Measurements from ENCODE around the gene PIGS.

PIGS gene

DNA sequence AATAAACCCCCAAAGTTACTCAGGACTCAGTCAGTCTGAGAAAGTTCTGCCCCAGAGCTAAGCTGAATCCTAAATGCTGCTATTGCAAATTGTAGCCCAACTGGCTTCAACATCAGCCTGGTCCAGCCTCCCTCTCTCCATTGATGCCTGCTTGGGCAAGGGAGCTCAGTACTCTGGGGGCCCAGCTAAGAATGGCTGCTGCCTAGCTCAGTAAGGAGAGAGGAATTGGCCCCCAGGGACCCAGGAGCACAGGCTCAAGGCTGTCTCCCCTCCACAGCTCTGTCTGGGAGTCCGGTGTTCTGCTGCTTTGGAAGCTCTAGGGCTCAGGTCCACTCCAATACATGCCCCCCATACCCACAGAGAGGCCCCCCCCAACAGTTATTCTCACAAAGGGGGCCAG lies 20.5 kb downstream of the PIGS start:
- ATAC-seq = no peak
- no peak for DNase-seq

DNA sequence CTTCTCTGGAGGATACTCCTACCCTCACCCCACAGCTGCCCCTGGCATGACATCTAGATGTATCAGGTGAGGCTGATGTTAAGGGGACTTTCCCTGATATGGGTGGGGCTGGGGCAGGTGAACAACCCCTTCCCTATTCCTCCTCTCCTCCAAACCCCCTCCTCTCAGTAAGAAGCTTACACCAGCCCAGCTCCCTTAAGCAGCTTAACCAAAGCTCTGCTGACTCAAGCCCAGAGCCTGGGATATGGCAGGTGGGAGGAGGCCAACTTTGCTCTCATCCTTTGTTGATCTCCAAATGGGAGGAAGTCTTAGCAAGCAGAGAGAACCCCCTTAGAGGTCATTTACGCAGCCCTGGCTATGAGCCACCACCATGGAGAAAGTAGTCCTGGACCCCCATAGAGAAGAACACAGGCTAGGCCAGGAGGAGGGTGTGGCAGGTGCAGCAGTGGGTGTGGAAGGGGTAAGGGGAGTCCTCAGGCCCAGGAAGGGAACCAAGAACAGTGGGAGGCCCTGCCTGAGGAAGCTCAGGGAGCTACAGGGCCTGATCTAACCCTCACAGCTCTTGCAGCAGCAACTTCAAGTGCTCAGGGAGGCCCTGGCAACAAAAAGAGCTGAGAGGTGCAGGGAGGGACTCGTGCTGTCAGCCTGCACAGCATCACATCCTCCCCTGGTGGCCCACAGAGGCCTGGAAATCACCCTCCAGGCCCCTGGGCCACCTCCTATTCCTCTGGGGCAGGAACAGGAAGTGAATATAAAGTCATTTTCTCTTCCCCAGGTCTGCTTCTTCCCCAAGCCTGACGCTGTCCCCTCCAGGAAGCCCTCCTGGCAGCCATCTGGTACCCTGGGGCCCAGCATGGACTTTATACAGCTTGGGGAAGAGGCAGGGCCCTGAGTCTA lies 21.8 kb downstream of the PIGS start:
- peak; percentile 60 for DNase-seq
- ATAC-seq = peak; percentile 59

DNA sequence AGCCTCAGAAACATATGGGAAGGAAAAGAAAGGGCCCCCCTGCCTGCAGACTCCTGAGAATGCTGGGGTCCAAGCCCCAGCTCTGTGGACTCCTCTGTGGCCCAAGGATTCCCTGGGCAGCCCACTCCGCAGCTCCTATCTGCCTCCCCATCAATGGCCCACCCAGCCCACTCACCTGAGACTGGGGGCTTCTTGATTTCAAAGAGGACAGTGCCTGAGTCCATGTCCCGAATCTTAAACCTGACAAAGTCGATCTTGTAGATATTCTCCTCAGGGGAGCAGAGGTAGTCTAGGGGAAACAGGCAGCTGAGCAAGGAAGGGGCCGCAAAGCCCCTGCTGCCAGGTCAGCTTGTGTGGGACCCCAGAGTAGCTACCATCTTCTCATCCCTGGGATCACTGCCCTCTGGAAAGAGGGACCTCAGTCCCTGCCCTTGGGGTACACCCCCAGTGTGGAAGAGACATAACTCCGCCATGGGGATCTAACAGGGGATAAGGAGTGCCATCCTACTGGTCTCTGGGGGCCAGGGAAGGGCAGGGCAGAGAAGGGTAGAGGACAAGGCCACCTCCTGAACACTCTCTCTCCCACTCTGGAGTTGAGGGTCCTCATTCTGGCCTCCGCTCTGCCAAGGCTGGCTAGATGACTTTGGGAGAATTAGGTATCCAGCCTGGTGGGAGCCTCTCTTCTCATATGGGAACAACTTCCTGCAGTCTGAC lies 22.8 kb downstream of the PIGS start:
- DNase-seq = no peak
- no peak for ATAC-seq

DNA sequence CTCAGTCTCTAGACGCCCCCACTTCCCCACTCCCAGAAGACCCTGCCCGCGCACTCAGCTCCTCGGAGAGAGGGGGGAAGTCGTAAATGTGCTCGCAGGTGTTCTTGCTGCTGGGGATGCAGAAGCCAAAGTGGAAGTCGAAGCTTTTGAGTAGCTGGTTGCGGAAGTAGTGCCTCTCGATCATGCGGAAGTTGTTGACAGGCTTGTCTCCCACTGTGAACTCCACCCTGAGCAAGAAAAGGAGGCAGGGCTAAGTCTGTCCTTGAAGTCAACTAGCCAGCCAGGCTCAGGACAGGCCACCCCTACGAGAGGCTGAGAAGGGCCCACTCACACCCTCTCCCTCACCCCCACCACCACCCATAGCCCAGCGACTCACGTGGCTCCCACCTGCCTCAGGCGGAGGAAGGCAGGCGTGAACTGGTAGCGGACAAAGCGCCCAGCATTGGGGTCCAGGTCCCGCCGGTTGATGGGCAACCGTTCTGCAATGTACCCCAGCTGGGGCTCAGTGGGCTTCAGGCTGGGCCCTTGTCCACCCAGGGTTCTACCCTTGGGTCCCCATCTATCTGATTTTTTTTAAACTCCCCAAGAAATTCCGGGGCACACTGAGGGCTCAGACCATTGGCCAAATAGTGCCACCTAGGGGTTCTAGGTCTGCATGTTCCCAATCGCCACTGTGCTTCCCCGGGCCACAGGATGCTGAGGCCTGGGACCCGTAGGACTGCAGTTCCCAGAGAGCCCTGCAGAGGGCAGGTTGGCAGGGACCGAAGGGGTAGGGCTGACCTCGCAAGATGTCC lies 23.5 kb downstream of the PIGS start:
- DNase-seq (peak; percentile 86), ATAC-seq (peak; percentile 45)

DNA sequence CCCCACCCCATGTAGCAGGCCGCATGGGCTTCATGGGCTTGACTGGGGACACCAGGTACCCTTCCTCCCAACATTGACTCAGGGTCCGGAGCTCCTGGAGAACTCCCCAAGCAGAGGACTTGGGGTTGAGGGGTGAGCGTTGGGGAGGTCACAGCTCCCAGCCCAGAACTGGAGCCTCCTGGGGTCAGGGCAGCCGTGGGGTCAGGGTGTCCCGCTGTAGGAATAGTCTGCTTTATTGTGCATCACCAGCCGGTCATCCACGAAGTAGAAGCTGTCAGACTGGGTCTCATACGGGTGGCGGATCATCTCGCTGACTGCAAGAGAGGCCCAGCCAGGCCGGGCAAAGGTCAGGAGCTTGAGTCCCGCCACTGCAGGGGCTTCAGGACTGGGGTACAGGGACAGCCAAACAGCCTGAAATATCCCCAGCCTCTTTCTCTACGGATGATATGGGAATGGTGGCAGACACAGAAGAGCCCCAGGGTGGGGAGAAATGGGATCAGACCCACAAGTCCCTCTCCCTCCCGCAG lies 24.2 kb downstream of the PIGS start:
- DNase-seq = no peak
- no peak for ATAC-seq

DNA sequence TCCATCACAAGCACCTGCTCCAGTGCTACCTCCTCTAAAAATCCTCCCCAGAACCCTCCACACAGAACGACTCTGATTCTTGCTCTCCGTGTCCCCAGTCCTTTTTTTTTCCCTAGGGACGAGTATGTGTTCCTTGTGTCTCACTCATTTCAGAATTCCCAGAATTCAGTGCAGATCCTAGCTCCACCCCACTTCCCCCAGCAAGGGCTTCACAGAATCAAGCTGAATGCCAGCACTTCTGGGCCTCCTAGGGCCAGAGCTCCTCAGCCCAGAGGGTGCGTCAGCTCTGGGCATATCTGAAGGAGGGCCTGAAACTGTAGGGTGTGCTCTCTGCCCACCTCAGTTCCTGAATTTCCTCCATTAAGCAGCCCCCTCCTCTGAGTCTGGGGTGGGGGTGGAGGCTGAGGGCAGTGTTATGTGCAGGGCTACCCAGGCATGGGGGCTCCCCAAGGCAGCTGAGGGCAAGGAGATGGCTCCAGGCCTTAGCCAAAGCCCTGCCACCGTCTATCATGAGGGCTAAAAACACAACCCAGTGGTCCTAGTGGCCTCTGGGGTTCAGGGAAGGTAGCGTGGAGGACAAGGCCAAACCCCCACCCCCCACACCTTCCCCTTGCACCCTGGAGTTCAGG lies 25.4 kb downstream of the PIGS start:
- ATAC-seq (no peak), DNase-seq (no peak)

DNA sequence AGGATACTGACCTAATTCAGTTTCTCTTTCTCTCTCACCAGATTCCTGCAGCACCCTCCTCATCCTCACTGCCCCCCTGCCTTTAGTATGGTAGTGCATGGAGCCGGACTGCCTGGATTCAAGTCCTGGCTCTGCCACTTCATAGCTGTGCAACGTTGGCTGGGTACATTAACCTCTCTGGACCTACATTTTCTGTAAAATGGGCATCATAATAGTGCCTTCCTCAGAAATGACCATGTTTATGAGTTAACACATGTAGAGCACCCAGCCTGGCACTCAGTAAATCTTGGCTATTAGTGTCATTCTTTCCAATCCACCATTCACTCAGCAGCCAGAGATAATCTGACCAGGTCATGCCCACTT lies 26.2 kb downstream of the PIGS start:
- ATAC-seq (no peak), DNase-seq (no peak)

DNA sequence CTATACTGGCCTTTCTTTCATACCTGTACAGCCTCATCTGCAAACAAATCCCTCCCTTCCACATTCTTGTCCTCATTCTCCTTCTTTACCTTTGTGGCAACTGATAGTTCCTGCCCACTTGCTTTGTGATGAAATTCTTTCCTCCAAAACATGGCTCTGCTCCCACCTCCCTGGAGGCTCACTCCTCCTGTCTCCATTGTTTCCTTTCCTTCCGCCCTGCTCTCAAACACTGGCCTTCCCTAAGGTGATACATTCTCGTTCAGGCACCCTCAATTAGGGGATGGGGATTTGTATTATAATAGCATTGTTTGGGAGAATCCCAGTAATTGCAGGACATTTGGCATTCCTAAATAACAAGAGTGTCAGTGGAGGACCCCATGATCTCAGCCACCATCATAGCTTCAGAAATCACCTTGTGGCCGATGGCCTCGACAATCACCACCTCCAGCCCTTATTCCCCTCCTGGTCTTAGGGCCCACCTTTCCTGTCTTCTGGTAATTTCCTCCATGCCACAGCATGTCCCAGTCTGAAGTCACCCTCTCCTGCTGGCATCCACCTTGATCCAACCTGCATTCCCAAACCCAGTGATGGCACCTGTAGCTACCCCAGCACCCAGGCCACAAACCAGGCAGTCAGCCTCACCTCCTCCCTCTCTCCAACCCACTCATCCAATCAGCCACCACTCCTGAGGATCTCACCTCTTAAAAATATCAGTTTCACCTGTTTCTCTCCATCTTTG lies 26.8 kb downstream of the PIGS start:
- ATAC-seq (no peak), DNase-seq (no peak)

DNA sequence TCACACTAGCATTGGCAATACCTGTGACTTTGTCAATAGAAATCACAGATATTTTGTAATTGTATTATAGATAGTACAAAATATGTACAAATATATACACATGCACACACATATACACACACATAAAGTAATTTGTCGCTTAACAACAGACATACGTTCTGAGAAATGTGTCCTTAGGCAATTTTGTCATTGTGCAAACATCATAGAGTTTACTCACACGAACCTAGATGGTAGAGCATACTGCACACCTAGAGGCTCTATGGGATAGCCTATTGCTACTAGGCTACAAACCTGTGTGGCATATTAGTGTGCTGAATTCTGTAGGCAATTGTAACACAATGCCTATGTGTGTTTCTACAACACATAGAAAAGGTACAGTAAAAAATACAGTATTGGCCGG lies 29.9 kb downstream of the PIGS start:
- DNase-seq (no peak), ATAC-seq (no peak)

DNA sequence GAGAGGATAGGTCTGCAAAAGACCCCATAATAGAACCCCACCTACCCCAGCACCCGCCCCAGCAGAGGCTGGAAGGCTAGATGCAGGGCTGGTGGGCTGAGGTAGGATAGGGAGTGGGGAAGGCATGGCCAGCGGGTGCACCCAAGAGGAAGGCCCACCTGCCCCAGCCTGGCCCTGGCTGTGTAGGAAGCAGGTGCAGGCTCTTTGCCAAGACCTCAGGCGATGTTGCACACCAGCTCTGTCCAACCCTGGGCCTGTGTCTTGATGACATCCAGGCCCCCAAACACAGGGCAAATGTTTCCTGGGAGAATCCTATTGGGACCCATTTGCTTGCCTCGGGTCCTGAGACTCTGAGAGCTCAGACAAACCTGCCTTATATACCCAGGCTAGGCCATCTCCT lies 31.1 kb downstream of the PIGS start:
- ATAC-seq (no peak), DNase-seq (no peak)

DNA sequence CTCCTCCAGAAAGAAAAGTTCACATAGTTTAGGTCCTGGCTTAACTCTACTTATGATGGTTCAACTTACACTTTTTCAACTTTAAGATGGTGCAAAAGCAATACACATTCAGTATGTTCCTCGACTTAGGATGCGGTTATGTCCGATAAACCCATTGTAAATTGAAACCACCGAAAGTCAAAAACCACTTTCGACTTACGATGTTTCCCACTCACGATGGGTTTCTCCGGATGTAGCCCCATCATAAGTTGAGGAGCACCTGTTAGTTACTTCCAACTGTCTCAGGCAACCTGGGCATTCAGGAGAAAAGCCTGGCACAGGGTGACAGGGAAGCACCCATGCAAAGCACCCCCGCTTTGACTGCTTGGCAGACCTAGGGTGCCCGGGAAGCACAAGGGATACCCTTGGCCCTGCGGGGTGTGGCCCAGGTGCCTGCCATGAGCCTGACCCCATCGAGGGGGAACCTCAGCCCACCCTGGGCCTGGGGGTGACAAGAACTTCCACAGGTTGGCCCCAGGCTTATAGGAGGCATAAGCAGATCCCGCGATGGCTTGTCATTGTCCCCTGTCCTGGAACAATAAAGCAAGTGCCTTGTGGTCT lies 32.9 kb downstream of the PIGS start:
- DNase-seq = no peak
- no peak for ATAC-seq

DNA sequence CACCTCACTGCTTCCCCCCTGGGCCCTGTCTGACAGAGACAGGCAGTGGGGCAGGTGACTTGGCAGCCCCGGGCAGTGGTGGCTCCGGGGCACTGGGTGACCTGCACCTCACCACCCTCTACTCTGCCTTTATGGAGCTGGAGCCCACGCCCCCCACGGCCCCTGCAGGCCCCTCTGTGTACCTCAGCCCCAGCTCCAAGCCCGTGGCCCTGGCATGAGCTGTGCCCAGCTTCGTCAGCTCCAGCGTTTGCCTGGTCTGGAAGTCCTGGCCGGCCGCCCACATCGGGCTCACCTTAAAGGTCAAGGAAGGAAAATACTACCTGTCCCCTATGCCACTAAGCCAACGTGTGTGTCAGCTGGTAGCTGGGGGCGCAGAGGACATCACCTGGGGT lies 34.1 kb downstream of the PIGS start:
- ATAC-seq = no peak
- DNase-seq = no peak

DNA sequence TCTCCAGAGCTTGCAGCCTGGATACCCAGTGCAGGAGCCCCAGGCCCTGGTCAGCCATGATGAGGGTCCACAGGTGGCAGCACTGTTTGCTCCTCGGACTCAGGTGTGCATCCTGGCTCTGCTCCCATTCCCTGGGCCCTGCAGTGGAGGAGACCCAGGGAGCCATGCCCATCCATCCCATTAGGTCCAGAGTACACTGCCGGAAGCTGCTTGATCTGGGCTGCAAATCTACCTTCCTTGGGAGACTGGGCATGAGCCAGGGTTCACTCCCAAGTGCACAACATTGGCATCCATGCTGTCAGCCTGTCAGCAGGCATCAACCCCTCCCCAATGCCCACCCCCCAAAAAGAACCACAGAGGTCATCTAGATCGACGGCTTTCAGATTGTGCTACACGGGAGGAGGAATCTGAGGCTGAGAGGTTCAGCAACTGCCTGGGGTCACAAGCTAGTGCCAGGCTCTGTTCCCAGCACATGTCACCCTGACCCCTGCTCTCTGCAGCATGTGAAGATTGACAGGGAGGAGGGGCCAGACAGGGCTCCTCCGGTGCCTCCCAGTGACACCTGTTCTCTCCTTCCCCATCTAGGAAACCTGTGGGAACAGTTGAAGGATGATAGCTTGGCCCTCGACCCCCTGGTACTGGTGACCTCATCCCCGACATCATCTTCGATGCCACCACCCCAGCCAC lies 34.6 kb downstream of the PIGS start:
- no peak for DNase-seq
- no peak for ATAC-seq

DNA sequence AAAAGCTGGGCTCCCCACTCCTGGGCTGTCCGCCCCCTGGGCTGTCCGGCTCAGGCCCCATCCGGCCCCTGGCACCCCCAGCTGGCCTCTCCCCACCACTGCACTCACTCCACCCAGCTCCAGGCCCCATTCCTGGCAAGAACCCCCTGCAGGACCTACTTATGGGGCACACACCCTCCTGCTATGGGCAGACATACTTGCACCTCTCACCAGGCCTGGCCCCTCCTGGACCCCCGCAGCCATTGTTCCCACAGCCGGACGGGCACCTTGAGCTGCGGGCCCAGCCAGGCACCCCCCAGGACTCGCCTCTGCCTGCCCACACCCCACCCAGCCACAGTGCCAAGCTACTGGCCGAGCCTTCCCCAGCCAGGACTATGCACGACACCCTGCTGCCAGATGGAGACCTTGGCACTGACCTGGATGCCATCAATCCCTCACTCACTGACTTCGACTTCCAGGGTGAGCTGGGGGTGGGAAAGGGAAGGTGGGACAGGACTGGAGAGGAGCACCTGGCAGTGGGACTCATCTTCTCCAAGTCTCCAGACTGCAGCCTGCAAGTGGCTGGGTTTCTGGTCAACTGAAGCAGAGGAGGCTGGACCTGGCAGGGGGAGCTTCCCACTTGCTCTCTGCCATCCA lies 36.5 kb downstream of the PIGS start:
- no peak for ATAC-seq
- no peak for DNase-seq

DNA sequence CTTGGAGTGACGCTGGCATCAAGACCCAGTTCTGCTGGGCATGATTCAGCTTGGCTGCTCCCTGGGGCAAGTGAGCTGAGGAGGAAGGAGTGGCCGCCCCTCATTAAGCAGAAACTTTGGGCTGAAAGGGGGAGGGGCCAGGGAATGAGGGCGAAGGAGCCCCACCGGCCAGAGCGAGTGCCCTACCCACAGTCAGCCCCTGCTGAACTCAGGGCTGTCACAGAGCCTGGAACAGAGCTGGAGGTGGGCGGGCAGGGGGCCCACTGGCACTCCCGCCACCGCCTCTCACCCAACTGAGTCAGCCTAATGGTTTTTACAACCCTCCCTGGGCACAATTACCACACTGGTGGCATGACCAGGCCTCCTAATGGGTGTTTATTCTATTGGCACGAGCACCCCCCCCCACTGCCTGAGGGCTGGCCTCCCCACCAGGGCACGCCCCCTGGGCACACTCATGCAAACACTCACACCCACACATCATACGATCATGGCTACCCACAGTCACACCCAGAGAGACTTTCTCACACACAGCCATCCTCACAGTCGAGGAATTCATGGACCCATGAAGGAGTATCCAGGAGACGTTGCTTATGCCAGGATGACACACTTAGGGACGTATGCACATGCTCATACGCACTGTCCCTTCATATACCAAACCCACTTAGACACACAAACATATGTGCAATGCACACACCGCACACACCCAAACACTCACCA lies 38.1 kb downstream of the PIGS start:
- DNase-seq (no peak), ATAC-seq (no peak)

DNA sequence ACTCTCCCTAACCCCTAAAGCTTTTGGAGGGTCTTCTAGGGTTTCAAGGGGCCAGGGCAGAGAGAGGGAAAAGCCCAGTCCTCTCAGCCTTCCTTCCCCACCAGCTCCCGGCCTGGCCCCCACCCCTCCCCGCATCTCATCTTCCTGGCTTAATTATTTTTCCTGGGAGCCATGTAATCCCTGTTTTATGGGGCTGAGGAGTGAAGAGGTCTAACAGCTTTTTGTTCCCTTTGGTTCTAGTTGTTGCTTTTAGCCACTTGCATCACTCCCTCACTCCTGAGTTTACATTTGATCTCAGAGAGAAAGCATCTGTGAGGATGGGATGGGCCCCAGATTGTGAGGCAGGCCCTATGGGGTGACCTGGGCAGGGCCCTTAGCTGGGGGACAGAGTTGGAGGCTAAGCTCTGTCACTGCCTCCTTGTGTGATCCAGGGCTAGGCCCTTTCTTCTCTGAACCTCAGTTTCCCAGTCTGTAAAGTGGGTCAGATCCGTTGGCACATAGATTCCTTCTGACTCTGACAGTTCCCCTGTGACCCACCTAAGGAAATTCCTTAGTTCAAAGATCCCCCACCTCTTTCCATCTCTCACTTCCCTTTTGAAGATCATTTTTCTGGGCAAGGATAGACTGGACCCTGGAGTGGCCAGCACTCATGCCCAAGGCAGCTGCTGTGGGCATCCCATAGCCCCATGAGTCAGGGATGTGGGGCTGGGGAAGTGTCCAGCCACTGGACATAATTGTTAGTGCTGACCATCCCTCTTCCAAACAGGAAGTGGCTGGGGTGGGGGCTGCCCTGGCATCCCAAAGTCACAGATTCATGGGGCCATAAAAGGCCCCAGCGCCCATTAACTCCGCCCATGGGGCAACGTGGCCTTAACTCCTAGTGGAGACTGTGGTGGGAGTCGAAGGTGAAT lies 39.0 kb downstream of the PIGS start:
- no peak for ATAC-seq
- no peak for DNase-seq

DNA sequence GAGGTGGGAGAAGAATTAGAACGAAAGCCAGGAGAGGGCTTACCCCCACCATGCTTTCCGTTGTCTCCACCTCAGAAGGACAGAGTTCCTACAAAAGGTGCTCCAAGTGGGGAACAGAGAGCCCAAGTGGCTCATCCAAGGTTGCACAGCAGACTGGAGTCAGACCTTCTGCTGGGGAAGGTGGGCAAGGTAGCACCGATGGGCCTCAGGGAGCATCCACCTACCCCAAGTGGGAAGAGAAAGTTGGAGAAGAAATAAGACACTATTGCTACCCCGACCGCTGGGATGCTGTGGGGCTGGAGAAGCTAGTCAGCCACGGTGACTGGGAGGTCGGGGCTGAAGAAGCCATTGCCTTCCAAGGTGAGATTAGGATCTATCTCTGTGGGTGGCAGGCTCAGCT lies 40.4 kb downstream of the PIGS start:
- ATAC-seq = no peak
- DNase-seq = no peak

DNA sequence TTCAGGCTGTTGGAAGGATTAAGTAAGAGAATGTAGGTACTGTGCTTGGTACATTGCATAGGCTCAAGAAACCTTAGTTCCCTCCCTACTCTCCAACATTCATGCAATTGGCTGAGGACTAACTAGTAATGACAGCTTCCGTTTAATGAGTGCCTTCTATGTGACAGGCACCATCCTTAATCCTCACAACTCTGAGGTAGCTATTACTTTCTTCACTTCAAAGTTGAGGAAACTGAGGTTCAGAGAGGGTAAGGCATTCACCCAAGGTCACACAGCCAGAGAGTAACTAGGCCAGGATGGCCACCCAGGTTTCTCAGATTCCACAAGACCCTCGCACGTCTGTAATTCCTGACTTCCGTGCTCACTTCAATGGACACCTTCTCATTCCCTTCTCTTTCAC lies 41.1 kb downstream of the PIGS start:
- no peak for ATAC-seq
- no peak for DNase-seq
